WTC11 (cell line): Measurements from ENCODE around the gene CAPN15. TPM values are rescaled to one million over a fixed set of nuclear protein-coding genes. Genes with fewer than 3 reads are reported as not detected.

ENCODE experiments used
- ATAC-seq: fragments of 200-7000 bp; cut with Tn5 transposase; 2 replicates; pipeline ENCODE4 v1.10.0; 2021; ENCODE audit warnings: mild to moderate bottlenecking, moderate library complexity
- CTCF ChIA-PET: fragments of 300-600 bp; sonication (Branson Sonifier 250); formaldehyde crosslinking; loops from one replicate; lab custom pipeline; 2021; ENCODE audit warnings: antibody characterized with exemption; lab: Charles Lee
- POLR2A ChIA-PET: fragments of 350-600 bp; sonication (Branson Sonifier 250); formaldehyde crosslinking; loops from one replicate; lab custom pipeline; 2021; ENCODE audit warnings: antibody characterized with exemption; lab: Charles Lee
- DNase-seq: peaks from one replicate; pipeline ENCODE4 v3.0.0; 2021; ENCODE audit warnings: low spot score
- H3K27ac Mint-ChIP-seq: 2 replicates; pipeline ENCODE4 v1.8.0; 2021; ENCODE audit warnings: mixed read lengths
- H3K27me3 Mint-ChIP-seq: 2 replicates; pipeline ENCODE4 v1.8.0; 2021; ENCODE audit warnings: low read depth, mild to moderate bottlenecking, moderate library complexity, mixed read lengths
- H3K36me3 Mint-ChIP-seq: 2 replicates; pipeline ENCODE4 v1.8.0; 2021; ENCODE audit warnings: mixed read lengths
- H3K4me1 Mint-ChIP-seq: 2 replicates; pipeline ENCODE4 v1.8.0; 2022; ENCODE audit warnings: mixed read lengths
- H3K4me3 Mint-ChIP-seq: 2 replicates; pipeline ENCODE4 v1.8.0; 2021; ENCODE audit warnings: mild to moderate bottlenecking, moderate library complexity, mixed read lengths
- H3K9me3 Mint-ChIP-seq: 2 replicates; pipeline ENCODE4 v1.8.0; 2021; ENCODE audit warnings: mixed read lengths
- ETV6 ChIP-seq: sonication (generic); formaldehyde crosslinking; IDR thresholded peaks from 2 replicates; pipeline ENCODE4 v1.8.1; 2022; ENCODE audit warnings: mild to moderate bottlenecking, missing genetic modification reagents
- FOXK1 ChIP-seq: sonication (generic); formaldehyde crosslinking; IDR thresholded peaks from 2 replicates; pipeline ENCODE4 v1.8.0; 2022; ENCODE audit warnings: mild to moderate bottlenecking, moderate library complexity, missing genetic modification reagents
- FOXP1 ChIP-seq: sonication (generic); formaldehyde crosslinking; IDR thresholded peaks from 2 replicates; pipeline ENCODE4 v1.8.0; 2022; ENCODE audit warnings: missing genetic modification reagents, mild to moderate bottlenecking, moderate library complexity, borderline replicate concordance
- FOXP4 ChIP-seq: sonication (generic); formaldehyde crosslinking; IDR thresholded peaks from 2 replicates; pipeline ENCODE4 v1.8.0; 2022; ENCODE audit warnings: mild to moderate bottlenecking, missing genetic modification reagents
- GRHL2 ChIP-seq: fragments of 250-450 bp; sonication (Bioruptor Pico); IDR thresholded peaks from 2 replicates; pipeline ENCODE4 v1.8.0; 2022; ENCODE audit warnings: mild to moderate bottlenecking, moderate library complexity; ENCODE audit not compliant: insufficient replicate concordance, severe bottlenecking
- GTF2I ChIP-seq: fragments of 250-450 bp; sonication (Bioruptor Pico); conservative IDR thresholded peaks from 2 replicates; pipeline ENCODE4 v1.4.0; 2021; ENCODE audit warnings: mild to moderate bottlenecking
- IRF1 ChIP-seq: sonication (generic); formaldehyde crosslinking; IDR thresholded peaks from 2 replicates; pipeline ENCODE4 v1.8.0; 2023; ENCODE audit warnings: missing genetic modification reagents
- MAX ChIP-seq: sonication (generic); formaldehyde crosslinking; IDR thresholded peaks from 2 replicates; pipeline ENCODE4 v1.8.0; 2022; ENCODE audit warnings: mild to moderate bottlenecking, missing genetic modification reagents
- NFATC4 ChIP-seq: fragments of 250-450 bp; sonication (Bioruptor Pico); IDR thresholded peaks from 2 replicates; pipeline ENCODE4 v1.9.0; 2021; ENCODE audit warnings: mild to moderate bottlenecking
- PREB ChIP-seq: sonication (generic); formaldehyde crosslinking; IDR thresholded peaks from 2 replicates; pipeline ENCODE4 v1.8.1; 2022; ENCODE audit warnings: mild to moderate bottlenecking, missing genetic modification reagents, moderate library complexity, borderline replicate concordance
- PRRX2 ChIP-seq: fragments of 250-450 bp; sonication (Bioruptor Pico); IDR thresholded peaks from 2 replicates; pipeline ENCODE4 v1.8.0; 2021; ENCODE audit warnings: mild to moderate bottlenecking
- RELA ChIP-seq: sonication (generic); formaldehyde crosslinking; IDR thresholded peaks from 2 replicates; pipeline ENCODE4 v1.8.1; 2022; ENCODE audit warnings: missing genetic modification reagents, mild to moderate bottlenecking, borderline replicate concordance
- SMAD4 ChIP-seq: sonication (generic); formaldehyde crosslinking; IDR thresholded peaks from 2 replicates; pipeline ENCODE4 v1.8.0; 2022; ENCODE audit warnings: mild to moderate bottlenecking, missing genetic modification reagents
- TCF7 ChIP-seq: sonication (generic); formaldehyde crosslinking; IDR thresholded peaks from 2 replicates; pipeline ENCODE4 v1.8.0; 2022; ENCODE audit warnings: mild to moderate bottlenecking, low read depth, missing genetic modification reagents, moderate library complexity
- TEAD4 ChIP-seq: sonication (generic); formaldehyde crosslinking; IDR thresholded peaks from 2 replicates; pipeline ENCODE4 v1.8.0; 2022; ENCODE audit warnings: mild to moderate bottlenecking, missing genetic modification reagents
- ZBTB21 ChIP-seq: sonication (generic); formaldehyde crosslinking; IDR thresholded peaks from 2 replicates; pipeline ENCODE4 v1.8.1; 2023; ENCODE audit warnings: mild to moderate bottlenecking, missing genetic modification reagents, borderline replicate concordance
- ZNF317 ChIP-seq: sonication (generic); formaldehyde crosslinking; IDR thresholded peaks from 2 replicates; pipeline ENCODE4 v1.8.1; 2023; ENCODE audit warnings: low read depth, mild to moderate bottlenecking, moderate library complexity, missing genetic modification reagents, borderline replicate concordance
- total RNA-seq: library from RNA; stranded (reverse); gene quantifications from 3 replicates; pipeline ENCODE4 v1.2.3, GENCODE V29; 2021
- TF ChIP-seq, protein P1 (sequence below): sonication (generic); formaldehyde crosslinking; IDR thresholded peaks from 2 replicates; pipeline ENCODE4 v1.8.0; 2023; ENCODE audit warnings: mild to moderate bottlenecking, missing genetic modification reagents
- TF ChIP-seq, protein P2 (sequence below): sonication (generic); formaldehyde crosslinking; conservative IDR thresholded peaks from 2 replicates; pipeline ENCODE4 v1.8.1; 2022; ENCODE audit warnings: mild to moderate bottlenecking, missing genetic modification reagents

CAPN15 gene
- total RNA-seq, 1 experiment from 2014 or later: 110 TPM

- TF ChIP-seq, protein P1, sequence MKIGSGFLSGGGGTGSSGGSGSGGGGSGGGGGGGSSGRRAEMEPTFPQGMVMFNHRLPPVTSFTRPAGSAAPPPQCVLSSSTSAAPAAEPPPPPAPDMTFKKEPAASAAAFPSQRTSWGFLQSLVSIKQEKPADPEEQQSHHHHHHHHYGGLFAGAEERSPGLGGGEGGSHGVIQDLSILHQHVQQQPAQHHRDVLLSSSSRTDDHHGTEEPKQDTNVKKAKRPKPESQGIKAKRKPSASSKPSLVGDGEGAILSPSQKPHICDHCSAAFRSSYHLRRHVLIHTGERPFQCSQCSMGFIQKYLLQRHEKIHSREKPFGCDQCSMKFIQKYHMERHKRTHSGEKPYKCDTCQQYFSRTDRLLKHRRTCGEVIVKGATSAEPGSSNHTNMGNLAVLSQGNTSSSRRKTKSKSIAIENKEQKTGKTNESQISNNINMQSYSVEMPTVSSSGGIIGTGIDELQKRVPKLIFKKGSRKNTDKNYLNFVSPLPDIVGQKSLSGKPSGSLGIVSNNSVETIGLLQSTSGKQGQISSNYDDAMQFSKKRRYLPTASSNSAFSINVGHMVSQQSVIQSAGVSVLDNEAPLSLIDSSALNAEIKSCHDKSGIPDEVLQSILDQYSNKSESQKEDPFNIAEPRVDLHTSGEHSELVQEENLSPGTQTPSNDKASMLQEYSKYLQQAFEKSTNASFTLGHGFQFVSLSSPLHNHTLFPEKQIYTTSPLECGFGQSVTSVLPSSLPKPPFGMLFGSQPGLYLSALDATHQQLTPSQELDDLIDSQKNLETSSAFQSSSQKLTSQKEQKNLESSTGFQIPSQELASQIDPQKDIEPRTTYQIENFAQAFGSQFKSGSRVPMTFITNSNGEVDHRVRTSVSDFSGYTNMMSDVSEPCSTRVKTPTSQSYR (CRISPR knock-in tag): no peak
- TF ChIP-seq FOXP4 (CRISPR knock-in tag): no peak
Measured at GRCh38 chr16:576823-577201, 49.3 kb downstream of the CAPN15 start (continued).

DNA sequence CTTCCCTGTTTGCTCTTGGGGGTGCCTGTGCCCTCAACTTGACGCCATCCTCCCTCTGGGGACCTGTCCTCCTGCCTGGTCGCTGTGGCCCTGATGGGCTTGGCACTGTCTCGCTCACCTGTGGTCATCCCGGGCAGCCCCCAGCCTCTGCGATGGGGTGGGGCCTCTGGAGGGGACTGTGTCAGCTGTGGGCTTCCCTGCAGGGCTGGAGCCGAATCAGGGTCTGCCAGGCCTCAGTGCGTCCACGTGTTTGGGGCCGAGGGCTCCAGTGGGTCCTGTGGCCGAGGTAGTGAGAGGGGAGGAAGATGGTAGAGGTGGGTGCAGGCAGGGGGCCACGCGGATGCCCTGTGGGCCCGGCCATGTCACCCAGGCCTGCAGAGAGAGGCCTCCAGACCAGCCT lies 50.3 kb downstream of the CAPN15 start:
- CTCF ChIA-PET: interaction anchor here (1.0 to 2.0 kb wide), 6 partner anchors 11 to 98 kb away, joined by 3 to 18 read pairs (median 8); partner anchors contain the start of genes CAPN15, NHLRC4 and RHBDL1
- H3K9me3 Mint-ChIP-seq: no peaks in the 10 kb centered on the region
- H3K4me1 Mint-ChIP-seq: peaks cover 4% of the 10 kb centered on the region
- no peak overlapping the region for H3K4me3 Mint-ChIP-seq
- no peaks in the 10 kb centered on the region for H3K36me3 Mint-ChIP-seq
- TF ChIP-seq PREB (CRISPR knock-in tag) (no peak), ZNF317 (CRISPR knock-in tag) (no peak), GTF2I (CRISPR knock-in tag) (no peak), GRHL2 (CRISPR knock-in tag) (no peak), ZBTB21 (CRISPR knock-in tag) (no peak)
- TF ChIP-seq, protein P2, sequence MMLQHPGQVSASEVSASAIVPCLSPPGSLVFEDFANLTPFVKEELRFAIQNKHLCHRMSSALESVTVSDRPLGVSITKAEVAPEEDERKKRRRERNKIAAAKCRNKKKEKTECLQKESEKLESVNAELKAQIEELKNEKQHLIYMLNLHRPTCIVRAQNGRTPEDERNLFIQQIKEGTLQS (CRISPR knock-in tag): no peak
- no peak overlapping the region for H3K27ac Mint-ChIP-seq
- POLR2A ChIA-PET: no interaction called here
- DNase-seq (no peak), ATAC-seq (no peak)
- H3K27me3 Mint-ChIP-seq: no peaks in the 10 kb centered on the region

DNA sequence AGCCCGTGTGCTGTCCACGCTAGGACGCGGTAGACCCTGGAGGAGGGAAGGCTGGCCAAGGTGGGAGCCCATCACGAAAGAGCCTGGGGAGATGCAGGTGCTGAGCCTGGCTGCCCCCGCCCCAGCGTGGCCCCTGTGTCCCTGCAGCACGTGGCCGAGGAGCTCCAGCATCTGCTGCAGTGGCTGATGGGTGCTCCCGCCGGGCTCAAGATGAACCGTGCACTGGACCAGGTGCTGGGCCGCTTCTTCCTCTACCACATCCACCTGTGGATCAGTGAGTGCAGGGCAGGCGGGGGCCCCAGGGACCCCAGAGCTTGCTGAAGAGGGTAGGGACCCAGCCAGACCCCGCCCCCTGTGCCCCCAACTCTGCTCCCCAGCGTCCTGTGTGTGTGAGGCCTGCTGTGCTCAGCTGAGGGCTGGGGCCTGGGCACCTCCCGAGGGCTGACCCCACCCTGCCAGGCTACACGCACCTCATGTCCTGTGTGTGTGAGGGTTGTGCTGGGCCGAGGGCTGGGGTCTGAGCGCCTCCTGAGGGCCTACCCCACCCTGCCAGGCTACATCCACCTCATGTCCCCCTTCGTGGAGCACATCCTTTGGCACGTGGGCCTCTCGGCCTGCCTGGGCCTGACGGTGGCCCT lies 50.8 kb downstream of the CAPN15 start:
- POLR2A ChIA-PET: interaction anchor here (0.5 to 1.5 kb wide), 2 partner anchors 9 to 58 kb away, joined by 3 read pairs; partner anchors contain the start of gene METTL26
- no peaks in the 10 kb centered on the region for H3K27me3 Mint-ChIP-seq
- CTCF ChIA-PET: interaction anchor here (0.6 to 2.0 kb wide), 22 partner anchors 8 to 186 kb away, joined by 3 to 11 read pairs (median 4); partner anchors contain the start of genes CAPN15, MCRIP2, NHLRC4 and RAB40C
- TF ChIP-seq IRF1 (CRISPR knock-in tag) (no peak), PRRX2 (CRISPR knock-in tag) (no peak), FOXP1 (CRISPR knock-in tag) (no peak), ETV6 (no peak), ZNF317 (CRISPR knock-in tag) (no peak), NFATC4 (CRISPR knock-in tag) (no peak), FOXP4 (CRISPR knock-in tag) (no peak), ZBTB21 (CRISPR knock-in tag) (no peak), RELA (CRISPR knock-in tag) (no peak), TEAD4 (CRISPR knock-in tag) (no peak), FOXK1 (no peak), TCF7 (CRISPR knock-in tag) (no peak), MAX (CRISPR knock-in tag) (no peak), SMAD4 (CRISPR knock-in tag) (no peak)
- TF ChIP-seq, protein P1 (CRISPR knock-in tag): no peak

More for the DNA sequence above, 50.8 kb downstream of the CAPN15 start:
- Mint-ChIP-seq H3K27ac (no peak overlapping the region), H3K9me3 (no peaks in the 10 kb centered on the region), H3K36me3 (no peaks in the 10 kb centered on the region), H3K4me3 (no peak overlapping the region), H3K4me1 (peaks cover 4% of the 10 kb centered on the region)
- ATAC-seq (no peak), DNase-seq (no peak)
